Smooth muscle cell (in vitro differentiated cells): ENCODE measurements around the gene MSANTD4. TPM values are rescaled to one million over a fixed set of nuclear protein-coding genes. Genes with fewer than 3 reads are reported as not detected.
A peak's percentile ranks its signal among the peaks of the same experiment; 100 is the strongest.

Experiments
- DNase-seq: peaks from one replicate; lab custom pipeline; 2025; ENCODE audit not compliant: unreplicated experiment; lab: John Stamatoyannopoulos, UW
- H2AFZ ChIP-seq: fragments of 200-600 bp; sonication (generic); 2 replicates; pipeline ENCODE4 v1.6.0; 2016; ENCODE audit warnings: antibody characterized with exemption, low read depth, mild to moderate bottlenecking
- H3F3A ChIP-seq: fragments of 200-600 bp; sonication (generic); 2 replicates; pipeline ENCODE4 v1.6.0; 2017; ENCODE audit warnings: antibody characterized with exemption, low read depth
- H3K27ac ChIP-seq: fragments of 200-600 bp; sonication (generic); 2 replicates; pipeline ENCODE4 v1.5.1; 2016; ENCODE audit warnings: low read depth, mild to moderate bottlenecking
- H3K27me3 ChIP-seq: fragments of 200-600 bp; sonication (generic); 2 replicates; pipeline ENCODE4 v1.6.1; 2016; ENCODE audit warnings: low read depth, mild to moderate bottlenecking
- H3K36me3 ChIP-seq: fragments of 200-600 bp; sonication (generic); 2 replicates; pipeline ENCODE4 v1.5.1; 2016; ENCODE audit warnings: low read depth
- H3K4me1 ChIP-seq: fragments of 200-600 bp; sonication (generic); 2 replicates; pipeline ENCODE4 v1.5.1; 2016; ENCODE audit warnings: low read depth
- H3K4me2 ChIP-seq: fragments of 200-600 bp; sonication (generic); 2 replicates; pipeline ENCODE4 v1.6.0; 2016; ENCODE audit warnings: mild to moderate bottlenecking
- H3K4me3 ChIP-seq: fragments of 200-600 bp; sonication (generic); 2 replicates; pipeline ENCODE4 v1.5.1; 2016; ENCODE audit warnings: mild to moderate bottlenecking
- H3K79me2 ChIP-seq: fragments of 200-600 bp; sonication (generic); 2 replicates; pipeline ENCODE4 v1.6.0; 2016; ENCODE audit warnings: low read depth, mild to moderate bottlenecking
- H3K9ac ChIP-seq: fragments of 200-600 bp; sonication (generic); 2 replicates; pipeline ENCODE4 v1.6.0; 2016; ENCODE audit warnings: low read depth
- H3K9me3 ChIP-seq: fragments of 200-600 bp; sonication (generic); replicated peaks from 2 replicates; pipeline ENCODE4 v1.5.1; 2016; ENCODE audit warnings: low read depth
- H4K20me1 ChIP-seq: fragments of 200-600 bp; sonication (generic); 2 replicates; pipeline ENCODE4 v1.6.0; 2016; ENCODE audit warnings: low read depth
- WGBS: methylation state at CpG from one replicate; pipeline ENCODE4 v1.1.7; 2016; ENCODE audit warnings: low lambda C conversion rate; 5-methylcytosine and 5-hydroxymethylcytosine counted together
- polyA plus RNA-seq: library from polyadenylated mRNA; unstranded; fragments of >200 nt; fragmentation: Nextera tagmentation; extraction: Ambion mirVana; gene quantifications from 2 replicates; pipeline ENCODE4 v1.2.1, GENCODE V29; 2016
- total RNA-seq: library from RNA; depleted of rRNA; stranded (reverse); fragments of >200 nt; gene quantifications from 2 replicates; pipeline ENCODE4 v1.2.3, GENCODE V29; 2014
- TF ChIP-seq, protein P1 (sequence below): fragments of 200-600 bp; sonication (generic); IDR thresholded peaks from 2 replicates; pipeline ENCODE4 v1.5.1; 2017; ENCODE audit warnings: borderline replicate concordance, mild to moderate bottlenecking, antibody characterized with exemption; ENCODE audit not compliant: insufficient read depth, poor library complexity, severe bottlenecking

MSANTD4 gene
- 18.3 and 28.3 TPM in 2 replicates for total RNA-seq
- 5.9 and 8.6 TPM in 2 replicates for polyA plus RNA-seq

DNA sequence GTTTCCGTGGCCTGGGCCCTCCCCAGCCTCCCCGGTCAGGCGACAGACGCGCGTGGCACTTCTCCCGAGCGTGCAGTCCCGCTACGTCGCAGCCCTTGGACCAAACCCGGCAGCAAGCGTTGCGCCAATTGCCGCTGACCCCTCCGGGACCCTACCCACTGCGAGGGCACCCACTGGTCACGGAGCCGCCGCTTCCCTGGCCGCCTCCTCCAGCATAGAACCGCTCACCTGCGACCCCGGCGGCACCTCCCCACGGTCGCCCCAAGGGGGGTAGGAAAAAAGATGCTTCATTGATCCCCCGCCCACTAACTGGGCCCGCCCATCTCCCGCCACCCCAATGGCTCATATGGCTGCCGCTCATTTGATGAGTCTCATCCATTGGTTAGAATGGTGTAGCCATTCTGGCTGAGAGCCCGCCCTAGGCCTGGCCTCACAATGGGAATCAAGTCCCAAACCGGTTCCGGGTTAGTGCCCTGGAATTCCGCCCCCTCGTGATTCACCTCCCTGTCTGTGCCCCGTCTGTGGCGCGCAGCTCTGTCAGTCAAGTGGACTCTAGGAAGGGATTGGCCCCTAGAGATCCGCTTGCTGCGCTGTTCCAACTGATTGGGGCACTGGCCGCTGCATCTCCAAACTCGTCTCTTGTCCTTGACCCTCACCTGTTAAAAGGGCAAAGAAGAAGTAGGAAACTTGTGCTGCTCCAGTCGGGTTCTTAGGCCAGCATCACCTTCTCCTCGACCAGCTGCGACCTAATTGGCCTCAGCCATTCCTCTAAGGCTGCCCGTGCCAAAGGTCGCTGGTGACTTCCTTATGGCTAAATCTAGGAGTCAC lies at the start of gene MSANTD4:
Gene MSANTD4 (minus strand): TSS at position 274 of the 828 bp plus-strand sequence. CDS start 11,323 bp downstream, outside the sequence.
- TF ChIP-seq, protein P1, sequence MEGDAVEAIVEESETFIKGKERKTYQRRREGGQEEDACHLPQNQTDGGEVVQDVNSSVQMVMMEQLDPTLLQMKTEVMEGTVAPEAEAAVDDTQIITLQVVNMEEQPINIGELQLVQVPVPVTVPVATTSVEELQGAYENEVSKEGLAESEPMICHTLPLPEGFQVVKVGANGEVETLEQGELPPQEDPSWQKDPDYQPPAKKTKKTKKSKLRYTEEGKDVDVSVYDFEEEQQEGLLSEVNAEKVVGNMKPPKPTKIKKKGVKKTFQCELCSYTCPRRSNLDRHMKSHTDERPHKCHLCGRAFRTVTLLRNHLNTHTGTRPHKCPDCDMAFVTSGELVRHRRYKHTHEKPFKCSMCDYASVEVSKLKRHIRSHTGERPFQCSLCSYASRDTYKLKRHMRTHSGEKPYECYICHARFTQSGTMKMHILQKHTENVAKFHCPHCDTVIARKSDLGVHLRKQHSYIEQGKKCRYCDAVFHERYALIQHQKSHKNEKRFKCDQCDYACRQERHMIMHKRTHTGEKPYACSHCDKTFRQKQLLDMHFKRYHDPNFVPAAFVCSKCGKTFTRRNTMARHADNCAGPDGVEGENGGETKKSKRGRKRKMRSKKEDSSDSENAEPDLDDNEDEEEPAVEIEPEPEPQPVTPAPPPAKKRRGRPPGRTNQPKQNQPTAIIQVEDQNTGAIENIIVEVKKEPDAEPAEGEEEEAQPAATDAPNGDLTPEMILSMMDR, result no peak
- Histone ChIP-seq H2AFZ (peak within 1 kb of the TSS; percentile 89), H3K9me3 (no peaks in the 10 kb centered on the region), H3K9ac (peak within 1 kb of the TSS; percentile 41), H4K20me1 (peaks cover under 1% of the 10 kb centered on the region), H3K79me2 (peaks cover 40% of the 10 kb centered on the region), H3K4me1 (peaks cover 15% of the 10 kb centered on the region), H3F3A (no peaks in the 10 kb centered on the region), H3K27ac (no peak within 1 kb of the TSS), H3K4me3 (peak within 1 kb of the TSS; percentile 74), H3K36me3 (no peaks in the 10 kb centered on the region), H3K4me2 (peak within 1 kb of the TSS; percentile 92), H3K27me3 (no peaks in the 10 kb centered on the region)
- WGBS, result 3% methylated on average over 43 of the region's 48 CpGs
- peak; percentile 87 for DNase-seq

DNA sequence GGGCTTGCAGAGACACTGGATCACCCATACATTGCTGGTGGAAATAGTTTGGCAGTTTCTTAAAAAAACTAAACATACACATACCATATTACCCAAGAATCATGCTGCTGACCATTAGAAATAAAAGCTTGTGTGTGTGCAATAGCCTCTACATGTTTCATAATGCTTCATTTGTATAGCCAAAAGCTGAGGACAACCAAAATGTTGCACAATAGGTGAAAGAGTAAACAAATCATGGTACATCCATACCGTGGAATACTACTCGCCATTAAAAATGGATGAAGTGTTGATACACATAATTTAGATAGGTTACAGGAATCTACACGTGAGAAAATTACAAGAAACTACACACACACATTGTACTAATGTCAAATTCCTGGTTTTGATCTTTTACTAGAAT lies 48.6 kb upstream of the MSANTD4 start:
- no peak overlapping the region for H3K27ac ChIP-seq
- H4K20me1 ChIP-seq, result no peaks in the 10 kb centered on the region
- H3K79me2 ChIP-seq, result no peaks in the 10 kb centered on the region
- H3K4me2 ChIP-seq, result no peak overlapping the region
- H3F3A ChIP-seq, result no peaks in the 10 kb centered on the region
- no peak for DNase-seq
- TF ChIP-seq, protein P1, result no peak
- 93% methylated on average over 3 of the region's 3 CpGs for WGBS
- H3K36me3 ChIP-seq, result no peaks in the 10 kb centered on the region
- no peak overlapping the region for H3K4me3 ChIP-seq
- H3K4me1 ChIP-seq, result no peaks in the 10 kb centered on the region
- H2AFZ ChIP-seq, result no peak overlapping the region
- no peaks in the 10 kb centered on the region for H3K27me3 ChIP-seq
- H3K9ac ChIP-seq, result no peak overlapping the region
- no peaks in the 10 kb centered on the region for H3K9me3 ChIP-seq

DNA sequence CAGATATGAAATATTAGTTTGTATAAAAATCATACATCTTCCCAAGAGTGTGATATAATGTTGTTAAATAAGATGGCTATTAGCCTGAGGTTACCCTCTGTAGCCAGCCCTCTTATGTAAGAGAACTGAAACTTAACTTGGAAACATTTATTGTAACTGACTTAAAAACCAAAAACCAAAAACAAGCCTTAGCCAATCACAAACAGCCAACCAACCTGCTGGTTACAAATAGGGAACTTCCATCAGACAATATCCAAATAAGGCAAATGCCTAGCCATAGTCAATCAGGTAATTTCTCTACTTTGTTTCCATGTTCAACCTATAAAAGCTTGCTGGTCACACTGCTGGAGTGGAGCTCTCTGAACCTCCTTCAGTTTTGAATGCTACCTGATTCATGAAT lies 41.0 kb upstream of the MSANTD4 start:
- H3K27me3 ChIP-seq, result no peaks in the 10 kb centered on the region
- TF ChIP-seq, protein P1, result no peak
- no peak overlapping the region for H3K9ac ChIP-seq
- no peak overlapping the region for H3K27ac ChIP-seq
- DNase-seq, result no peak
- H3K9me3 ChIP-seq, result no peaks in the 10 kb centered on the region
- no peaks in the 10 kb centered on the region for H3F3A ChIP-seq
- no peak overlapping the region for H2AFZ ChIP-seq
- H3K79me2 ChIP-seq, result no peaks in the 10 kb centered on the region
- H4K20me1 ChIP-seq, result no peaks in the 10 kb centered on the region
- no peaks in the 10 kb centered on the region for H3K4me1 ChIP-seq
- H3K36me3 ChIP-seq, result no peaks in the 10 kb centered on the region
- H3K4me3 ChIP-seq, result no peak overlapping the region
- no peak overlapping the region for H3K4me2 ChIP-seq
